NOMO-1 treated with dmso at 0.1 percent for 144 hours (cell line): ENCODE measurements around the gene FUT7.
"Not testable (repeated sequence)": the region's sequence is repeated elsewhere in the genome, so short reads cannot be mapped to it uniquely, and the experiment has no call there.

Source experiments
- DNase-seq: peaks from one replicate; lab custom pipeline; 2025; ENCODE audit not compliant: unreplicated experiment; lab: John Stamatoyannopoulos, UW

Gene FUT7

DNA sequence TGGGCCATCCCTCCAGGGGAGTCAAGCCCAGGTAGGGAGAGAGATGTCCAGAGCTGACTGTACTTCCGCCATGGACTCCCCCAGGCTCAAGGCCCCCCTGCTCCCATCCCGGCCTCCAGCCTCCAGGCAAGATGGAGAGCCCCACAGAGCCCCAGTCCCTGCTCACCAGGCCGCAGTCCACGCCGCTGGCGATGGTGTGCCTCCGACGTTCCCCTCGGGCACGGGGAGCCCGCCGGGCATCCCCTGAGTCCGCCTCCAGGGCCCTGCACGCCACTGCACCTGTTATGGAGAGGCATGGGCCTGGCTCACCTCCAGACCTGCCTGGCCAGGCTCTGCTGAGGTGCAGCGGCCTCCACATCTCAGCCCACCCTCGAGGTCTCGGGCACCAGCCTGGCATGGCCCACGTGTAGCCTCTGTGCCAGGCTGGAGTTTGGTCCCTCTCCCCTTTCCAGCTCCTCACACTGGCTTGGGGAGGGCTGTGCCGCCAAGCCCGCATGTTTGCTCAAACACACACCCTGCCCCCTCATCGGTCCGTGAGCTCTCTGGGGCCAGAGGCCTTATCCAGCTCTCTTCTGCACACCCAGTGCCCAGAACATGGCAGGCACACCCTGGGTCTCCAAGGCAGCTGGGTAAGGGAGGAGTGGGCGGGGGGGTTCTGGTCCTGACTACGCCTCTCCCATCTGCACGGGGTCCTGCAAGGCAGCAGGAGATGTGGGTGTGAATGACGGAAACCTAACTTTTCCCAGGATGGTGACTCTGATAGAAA is 34.4 kb upstream of the FUT7 start:
- no peak for DNase-seq

DNA sequence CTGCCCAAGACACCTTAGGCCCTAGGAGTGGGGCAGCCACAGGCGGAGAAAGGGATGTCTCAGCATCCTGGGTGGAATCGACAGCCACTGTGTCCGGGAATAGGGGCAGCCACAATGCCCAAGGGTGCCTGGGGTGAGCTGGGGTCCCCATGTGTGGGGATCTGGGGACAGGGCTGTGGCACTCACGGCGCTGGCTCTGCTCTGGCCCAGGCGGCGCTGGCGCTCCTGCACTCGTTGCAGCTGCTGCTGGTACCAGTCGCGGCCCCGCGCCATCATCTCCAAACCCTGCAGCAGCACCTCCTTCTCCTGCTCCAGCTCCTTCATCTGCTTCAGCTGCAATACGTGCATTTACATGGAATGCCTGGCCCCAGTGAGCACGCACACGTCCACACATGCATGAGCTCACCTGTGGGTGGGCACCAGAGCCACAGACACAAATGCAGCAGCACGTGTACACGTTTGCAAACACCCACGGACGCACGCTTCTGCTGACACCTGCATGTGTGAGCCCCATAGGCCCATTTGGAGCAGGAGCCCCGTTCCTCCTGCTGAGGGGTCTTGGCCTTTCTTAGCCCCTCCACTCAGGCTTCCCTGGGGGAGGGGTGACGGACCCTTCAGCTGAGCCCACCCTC is 33.6 kb upstream of the FUT7 start:
- DNase-seq = no peak

DNA sequence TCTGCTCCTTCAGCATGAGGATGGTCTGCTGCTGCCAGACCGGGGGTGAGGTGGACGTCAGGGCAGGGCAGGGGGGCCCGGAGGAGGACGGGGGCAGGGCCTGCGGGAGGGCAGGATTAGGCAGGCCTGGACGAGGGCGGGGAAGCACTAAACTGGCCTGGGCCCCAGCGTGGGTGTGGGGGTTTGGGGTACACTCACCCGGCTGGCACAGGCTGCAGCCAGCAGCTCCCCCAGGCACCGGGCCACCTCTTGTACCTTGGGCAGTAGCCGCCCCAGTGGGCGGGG is 32.9 kb upstream of the FUT7 start:
- DNase-seq = no peak

DNA sequence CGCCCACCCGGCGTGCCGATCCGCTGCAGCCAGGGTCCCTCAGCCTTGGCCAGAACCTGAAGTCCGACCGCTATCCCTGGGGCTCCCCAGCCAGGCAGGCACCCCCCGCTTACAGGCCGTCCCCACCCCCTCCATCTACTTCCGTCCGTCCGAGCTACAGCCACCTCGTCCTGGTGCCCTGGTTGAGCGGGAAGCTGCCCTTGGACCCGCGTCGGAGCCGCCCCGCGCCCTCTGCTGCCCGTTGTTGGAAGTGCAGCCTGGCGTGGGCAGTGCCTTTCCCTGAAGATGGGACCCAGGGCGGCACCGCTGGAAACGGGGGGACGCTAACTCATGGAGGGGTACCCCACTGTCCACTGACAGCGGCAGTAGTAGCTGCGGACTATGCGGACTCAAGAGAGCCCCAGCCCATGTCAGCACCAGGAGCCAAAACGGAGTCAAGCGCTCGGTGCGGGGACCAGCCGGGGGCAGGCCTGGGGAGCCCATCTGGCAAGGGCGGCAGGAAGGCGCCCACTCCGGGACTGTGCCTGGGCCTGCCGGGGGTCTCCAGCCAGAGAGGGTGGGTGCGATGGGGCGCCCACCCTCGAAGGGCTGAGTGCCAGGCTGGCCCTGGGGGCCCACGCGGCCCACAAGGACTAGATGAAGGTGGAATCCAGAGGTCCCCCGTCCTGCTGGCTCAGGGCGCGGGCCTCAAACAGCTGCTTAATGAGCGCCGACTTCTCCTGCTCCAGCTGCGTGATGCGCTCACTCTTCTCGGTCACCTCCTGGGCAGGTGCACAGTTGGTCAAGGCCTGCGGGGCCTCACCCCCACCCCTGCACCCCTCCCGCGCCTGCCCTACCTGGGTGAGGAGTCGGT is 32.4 kb upstream of the FUT7 start:
- DNase-seq = peak; percentile 40

DNA sequence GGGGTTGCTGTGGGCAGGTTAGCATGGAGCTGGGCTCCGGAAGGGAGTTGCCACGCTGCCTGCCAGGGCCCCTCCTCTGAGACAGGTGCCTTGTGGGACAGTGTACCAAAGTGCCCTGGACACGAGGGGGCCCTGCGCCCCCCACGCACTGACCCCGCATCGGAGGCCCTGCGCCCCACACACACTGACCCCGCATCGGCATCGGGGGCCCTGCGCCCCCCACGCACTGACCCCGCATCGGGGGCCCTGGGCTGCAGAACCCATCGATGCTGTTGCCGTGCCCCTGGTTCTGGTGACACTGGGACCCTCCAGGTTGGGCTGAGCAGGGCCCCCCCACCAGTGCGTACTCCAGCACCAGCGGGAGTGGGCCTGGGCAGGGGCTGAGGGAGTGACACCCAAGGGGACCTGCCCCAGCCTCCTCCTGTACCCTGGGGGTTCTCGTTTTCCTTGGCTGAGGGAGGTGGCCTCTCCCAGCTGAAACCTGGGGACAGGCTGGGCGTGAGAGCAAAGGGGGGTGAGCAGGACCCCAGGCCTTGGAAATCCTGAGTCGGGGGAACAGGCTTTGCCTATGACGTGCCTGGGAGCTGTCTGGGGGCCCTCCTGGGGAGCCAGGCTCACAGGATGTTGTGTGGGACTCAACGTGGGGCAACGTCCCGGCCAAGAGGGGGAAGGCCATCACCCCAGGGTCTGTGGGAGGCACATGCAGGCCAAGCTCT is 31.6 kb upstream of the FUT7 start:
- DNase-seq = no peak

DNA sequence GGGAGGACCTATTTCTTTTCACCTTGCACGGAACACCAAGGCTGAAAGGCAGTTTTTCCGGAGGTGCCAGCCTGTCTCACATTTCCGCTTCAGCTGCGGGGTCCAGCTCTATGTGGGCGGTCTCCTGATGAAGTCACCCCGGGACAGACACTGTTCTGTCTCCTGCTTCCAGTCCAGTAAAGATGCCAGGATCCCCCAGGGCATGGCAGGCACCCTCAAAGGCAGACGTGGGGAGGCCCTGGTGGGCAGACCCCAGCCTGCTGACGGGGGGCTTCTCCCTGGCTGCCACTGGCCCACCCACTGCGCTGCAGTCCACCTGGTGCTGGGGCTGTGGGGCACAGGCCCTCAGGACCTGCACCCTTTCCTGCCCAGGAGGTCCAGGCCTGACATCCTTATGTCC is 30.9 kb upstream of the FUT7 start:
- DNase-seq = not testable (repeated sequence)

DNA sequence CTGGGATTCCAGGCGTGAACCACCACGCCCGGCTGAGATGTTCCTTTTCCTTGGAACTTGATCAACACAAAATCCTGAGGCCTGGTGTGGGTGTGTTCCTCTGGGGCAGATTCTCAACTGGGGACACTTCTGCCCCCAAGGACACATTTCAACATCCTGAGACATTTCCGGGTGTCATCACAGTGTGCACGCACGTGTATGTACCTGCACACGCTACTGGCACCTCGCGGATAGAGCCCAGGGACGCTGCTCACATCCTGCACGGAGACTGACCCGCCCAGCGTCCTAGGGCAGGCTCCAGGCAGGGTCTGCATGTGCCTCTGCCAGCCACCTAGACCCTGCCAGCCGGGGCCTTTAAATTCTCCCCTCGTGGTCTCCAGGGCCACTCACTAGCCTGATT is 30.5 kb upstream of the FUT7 start:
- DNase-seq = no peak

DNA sequence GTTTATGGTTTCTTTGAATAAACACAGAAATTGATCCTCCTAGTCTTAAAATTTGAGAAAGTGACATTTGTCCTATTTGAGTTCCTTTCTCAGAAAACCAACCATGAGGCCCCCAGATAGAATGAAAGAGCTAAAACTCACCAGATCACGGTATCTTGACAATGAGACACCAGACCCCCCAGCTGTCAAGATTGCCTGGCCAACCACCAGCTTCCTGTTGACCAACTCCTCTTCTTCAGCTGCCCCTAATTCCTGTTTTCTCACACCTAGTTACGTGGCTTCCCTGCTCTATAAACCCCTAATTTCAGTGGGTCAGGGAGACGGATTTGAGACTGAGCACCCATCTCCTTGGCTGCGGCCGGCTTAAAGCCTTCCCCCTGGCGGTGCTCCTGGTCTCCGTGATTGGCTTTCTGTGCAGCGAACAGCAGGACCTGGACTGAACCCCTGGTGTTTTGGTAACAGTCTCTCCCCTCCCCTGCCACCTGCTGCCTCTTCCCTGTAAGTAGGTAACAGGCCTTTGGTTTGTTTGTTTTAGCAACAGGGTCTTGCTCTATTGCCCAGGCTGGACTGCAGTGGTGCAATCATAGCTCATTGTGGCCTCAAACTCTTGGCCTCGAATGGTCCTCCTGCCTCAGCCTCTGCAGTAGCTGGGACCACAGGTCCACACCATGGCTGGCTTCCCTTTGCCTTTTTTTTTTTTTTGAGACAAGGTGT is 26.8 kb upstream of the FUT7 start:
- peak; percentile 18 for DNase-seq

DNA sequence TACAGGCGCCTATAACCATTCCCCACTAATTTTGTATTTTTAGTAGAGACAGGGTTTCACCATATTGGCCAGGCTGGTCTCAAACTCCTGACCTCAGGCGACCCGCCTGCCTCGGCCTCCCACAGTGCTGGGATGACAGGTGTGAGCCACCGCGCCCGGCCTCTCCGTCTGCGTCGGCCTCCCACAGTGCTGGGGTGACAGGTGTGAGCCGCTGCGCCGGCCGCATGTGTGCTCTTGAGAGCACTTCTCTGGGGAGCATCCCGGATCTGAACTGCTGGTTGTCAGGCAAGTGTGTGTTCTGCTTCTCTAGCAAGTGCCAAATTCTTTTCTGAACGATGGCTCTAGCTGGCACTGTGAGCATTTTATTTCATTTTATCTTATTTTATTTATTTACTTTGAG is 25.7 kb upstream of the FUT7 start:
- no peak for DNase-seq

DNA sequence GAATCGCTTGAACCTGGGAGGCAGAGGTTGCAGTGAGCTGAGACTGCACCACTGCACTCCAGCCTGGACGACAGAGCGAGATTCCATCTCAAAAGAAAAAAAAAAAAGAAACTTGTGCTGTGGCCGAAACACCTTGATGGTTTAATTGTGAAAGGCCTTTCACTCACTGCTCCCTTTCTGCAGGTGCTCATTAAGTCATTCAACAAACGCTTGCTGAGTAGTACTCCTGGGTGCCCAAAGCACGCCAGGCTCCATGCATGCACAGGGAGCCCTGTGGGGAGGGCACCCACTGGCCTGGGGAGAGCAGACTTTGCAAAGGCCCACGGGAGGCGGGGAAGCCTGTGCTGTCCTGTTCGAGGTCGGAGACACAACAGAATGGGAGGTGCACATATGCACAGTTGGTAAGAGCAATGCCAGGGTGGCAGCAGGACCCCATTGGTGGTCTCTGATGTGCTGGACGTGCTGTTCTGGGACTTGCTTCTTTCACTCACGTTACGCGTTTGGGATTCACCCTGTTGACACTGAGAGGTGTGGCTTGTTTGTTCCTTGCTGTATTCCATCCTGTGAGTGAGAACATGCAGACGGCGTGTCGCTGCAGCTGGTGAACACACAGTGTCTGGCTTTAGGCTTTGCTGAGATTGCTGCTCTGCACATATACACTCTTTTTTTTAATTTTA is 25.0 kb upstream of the FUT7 start:
- DNase-seq = no peak

DNA sequence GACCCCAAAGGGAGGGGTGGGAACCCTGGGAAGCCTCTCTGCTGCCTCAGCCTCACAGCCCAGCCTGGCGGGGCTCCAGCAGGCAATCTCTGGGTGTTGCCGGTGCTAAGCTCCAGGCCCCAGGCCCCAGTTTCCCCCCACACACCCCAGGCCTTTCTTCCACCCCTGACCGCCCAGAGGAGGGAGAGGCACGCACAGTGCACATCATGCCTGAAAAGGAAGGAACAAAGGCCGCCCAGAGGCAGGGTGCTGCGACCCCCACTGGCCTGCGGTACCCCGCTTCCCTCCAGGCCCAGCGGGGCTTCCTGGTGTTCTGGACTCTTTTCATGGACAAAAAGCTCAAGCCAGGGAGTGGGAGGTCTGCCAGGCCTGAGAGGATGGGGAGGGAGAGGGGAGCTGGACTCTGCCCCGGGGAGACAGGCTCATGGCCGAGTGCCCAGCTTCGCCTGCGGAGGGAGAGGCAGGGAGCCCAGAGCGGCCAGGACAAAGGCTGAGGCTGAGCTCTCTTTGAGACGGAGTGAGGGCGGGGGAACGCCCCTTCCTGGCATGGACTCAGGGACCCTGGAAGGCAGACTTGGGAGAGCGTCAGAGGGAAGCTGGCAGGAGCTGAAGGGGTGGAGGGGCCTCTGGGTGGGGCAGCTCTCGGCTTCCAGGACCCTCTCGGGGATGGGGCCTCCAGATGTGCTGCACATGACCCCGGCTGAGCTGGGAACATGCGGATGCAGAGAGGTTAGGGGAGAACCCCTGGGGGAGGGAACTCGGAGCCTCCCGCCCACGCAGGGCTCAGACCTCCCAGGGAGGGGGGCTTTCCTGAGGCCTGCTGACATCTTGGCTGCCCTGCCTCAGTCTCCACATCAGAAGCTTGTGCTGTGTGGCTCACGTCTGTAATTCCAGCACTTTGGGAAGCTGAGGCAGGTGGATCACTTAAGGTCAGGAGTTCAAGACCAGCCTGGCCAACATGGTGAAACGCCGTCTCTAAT is 23.8 kb upstream of the FUT7 start:
- DNase-seq = no peak

DNA sequence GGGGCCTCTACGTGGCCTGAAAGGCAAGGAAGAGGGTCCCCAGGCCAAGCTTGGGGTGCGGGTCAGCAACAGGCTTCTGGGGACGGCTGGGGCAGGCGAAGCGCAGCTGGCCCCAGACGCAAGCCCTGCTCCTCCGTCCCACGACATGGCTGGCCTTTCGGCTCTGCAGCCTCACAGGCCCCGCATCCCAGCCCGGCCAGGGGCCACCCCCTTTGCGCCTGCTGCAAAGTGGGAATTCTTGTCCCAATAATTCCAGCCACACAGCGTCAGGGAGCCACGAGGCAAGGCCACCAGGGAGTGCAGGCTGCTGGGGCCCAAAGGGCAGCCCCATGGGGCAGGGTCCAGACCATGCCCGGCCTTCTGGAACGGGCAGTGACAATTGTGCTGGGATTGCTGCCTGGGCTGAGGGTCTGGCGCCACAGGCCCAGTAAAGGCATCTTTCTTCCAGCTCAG is 23.1 kb upstream of the FUT7 start:
- no peak for DNase-seq

DNA sequence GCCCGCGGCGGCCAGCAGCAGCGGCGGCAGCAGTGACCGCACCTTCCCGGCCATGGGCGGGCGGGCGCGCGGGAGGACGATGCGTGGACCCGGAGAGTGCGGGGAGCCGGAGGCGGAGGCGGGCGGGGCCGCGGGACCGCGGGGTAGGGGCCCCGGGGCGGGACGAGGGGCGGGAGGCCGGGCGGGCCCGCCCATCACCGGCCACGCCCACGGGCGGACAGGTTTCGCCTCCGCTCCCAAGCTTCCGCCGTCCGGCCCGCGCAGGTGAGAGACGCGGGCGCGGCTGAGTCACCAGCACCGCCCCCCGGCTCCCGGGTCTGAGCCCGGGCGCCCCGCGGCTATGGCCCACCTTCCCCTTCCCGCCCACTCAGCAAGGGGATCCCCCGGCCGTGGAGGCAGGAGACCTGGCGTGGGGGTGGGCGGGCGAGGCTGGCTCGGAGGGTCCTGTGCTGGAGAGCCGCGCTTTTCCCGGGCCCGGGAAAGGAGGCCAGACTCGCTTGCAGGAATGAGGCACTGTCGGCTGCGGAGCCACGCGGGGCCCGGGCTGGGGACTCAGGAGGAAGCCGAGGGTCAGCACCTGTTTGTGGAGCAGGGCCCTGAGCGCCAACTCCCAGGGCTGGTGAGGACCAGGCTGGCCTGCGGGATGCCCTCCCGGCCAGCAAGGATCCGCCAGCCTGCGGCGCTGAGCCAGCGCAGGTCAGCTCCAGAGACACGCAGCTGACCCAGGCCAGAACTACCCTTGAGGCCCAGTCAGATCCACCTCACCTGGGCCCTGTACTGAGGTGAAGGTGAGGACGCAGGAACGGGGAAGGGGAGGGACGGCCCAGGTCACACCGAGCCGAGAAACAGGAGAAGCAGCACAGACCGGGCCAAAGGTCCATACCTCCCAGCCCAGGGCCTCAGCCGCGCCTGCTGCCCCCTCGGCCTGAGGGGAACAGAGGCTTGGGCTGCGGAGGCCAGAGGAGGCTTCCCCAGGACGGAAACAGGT is 22.4 kb upstream of the FUT7 start, which contains the start of gene ENTPD2:
TSS of gene ENTPD2 (minus strand) at position 118 of the 988 bp plus-strand sequence. CDS start at position 54, 64 bp downstream.
- DNase-seq = no peak

DNA sequence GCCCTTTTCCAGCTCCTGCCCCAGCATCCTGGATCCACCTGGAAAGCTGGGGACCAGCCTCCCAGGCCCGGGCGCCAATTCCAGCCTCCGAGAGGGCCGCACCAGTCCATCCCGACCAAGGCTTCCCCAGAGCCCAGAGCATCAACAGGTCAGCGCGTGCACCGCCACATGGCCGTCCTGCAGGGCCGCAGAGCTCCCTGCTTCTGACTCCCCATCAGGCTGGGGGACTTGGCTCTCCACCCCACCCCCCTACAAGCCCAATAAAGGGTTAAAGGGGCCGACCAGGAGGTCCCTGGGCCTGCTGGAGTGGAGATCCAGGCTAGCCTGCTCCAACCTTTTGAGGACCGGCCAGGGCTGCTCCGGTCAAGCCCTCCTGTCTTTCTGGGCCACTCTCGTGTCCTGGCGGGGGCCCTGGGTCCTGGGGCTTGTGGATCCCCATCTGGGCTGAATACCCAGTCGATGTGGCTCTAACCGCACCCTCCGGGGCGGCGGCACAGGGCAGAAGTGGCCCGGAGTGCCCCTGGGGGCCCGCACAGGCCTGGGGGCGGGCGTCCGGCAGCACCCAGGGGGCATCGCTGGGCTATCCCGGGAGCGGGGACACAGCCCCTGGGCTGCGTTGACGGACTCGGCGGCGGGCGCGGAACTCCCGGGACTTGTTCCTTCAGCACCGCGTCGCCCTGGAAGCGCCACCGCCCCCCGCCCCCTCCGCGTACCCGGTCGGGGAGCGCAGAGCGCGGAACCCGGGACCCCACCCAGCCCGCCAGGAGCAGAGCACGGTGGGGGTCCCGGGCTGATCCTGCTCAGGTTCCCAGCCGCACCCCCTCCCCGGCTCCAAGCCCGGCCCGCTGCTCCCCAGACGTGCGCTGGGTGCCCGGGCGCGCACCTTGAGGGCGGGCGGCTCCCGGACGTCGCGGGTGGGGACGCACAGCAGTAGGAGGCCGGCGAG is 21.4 kb upstream of the FUT7 start:
- no peak for DNase-seq

DNA sequence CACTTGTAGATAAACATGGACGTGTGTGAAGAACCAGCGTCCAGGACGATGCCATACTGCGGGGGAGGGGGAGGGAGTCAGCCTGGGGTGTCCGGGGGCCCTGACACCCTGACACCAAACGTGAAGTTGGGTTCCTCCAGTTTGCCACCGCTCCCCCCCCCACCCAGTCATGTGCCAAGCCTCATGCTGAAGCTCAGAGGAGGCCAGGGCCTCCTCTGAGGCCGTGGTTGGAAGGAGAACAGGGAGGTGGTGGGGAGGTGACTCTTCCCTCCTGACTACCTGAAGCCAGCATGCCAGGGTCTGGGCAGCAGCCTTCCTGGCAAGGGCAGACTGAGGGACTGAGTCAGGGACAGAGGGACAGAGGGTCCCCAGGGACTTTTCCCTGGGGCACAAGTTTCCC is 20.4 kb upstream of the FUT7 start:
- DNase-seq = no peak

DNA sequence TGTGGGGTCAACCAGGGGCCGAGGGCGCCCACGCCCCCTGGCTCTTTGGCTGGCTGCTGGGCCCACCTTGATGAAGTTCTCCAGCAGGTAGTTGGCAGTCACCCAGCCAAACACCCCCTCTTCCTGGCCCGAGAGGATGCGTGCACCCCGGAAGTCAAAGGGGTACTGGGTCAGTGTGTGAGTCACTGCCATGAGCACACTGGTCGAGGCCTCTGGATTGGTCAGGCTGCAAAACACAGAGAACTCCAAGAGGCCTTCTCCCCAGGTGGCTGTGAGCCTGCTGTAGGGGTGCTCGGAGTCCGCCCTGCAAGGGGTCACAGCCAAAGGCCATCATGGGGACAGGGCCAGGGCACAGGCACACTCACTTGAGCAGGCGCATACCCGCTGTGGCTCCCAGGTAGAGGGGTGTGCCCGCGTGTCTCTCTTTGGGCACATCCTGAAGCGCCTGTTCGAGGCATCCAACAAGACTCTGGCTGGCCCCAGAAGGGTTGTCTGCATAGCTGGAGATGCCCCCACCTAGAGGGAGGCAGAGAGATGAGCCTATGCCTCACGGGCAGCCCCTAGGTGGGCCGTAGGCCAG is 19.3 kb upstream of the FUT7 start:
- no peak for DNase-seq
